ENCODE results near the gene MLH3. TPM values are rescaled to one million over a fixed set of nuclear protein-coding genes. Genes with fewer than 3 reads are reported as not detected.
A peak's percentile ranks its signal among the peaks of the same experiment; 100 is the strongest.

MLH3 gene
- total and polyA plus RNA-seq, 2 of the 13 experiments (the other 11 are each of a cell fraction or from before 2014, with no cell fraction given) = 14.4 to 24.8 TPM

DNA sequence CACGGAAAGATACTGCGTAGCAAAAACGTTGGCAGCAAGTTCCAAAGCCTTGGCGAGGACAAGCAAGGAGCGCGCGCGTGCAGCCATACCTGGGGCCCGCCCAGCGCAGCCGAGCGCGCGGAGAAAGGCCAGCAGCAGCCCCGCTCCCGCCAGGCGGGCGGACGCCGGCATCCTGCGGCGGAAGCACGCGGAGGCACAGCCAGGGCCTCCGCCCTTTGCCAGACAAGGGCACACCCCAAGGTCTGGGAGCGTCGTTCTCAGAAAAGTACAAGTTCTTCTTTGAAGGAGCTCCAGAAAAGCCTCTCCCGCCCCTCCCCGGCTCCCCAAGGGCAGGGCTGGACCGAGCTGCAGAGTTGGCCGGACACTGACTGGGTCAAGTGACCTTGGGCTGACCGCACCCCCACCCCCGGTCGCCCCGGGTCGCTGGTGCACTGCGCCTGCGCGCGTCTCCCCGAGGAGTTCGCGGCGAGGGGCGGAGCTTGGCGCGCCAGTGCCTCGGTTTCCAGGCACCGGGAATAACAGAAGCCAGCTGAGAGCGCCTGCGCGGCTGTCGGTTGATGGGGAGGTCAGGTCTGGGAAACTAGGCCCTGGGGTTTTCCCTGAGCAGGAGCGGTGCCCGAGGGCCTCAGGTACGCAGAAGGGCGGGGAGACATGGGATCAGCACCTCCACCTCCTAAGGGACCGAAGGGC, 18.0 kb upstream of the MLH3 start, which contains the start of gene ZC2HC1C (continued):
- TF ChIP-seq, protein P1, sequence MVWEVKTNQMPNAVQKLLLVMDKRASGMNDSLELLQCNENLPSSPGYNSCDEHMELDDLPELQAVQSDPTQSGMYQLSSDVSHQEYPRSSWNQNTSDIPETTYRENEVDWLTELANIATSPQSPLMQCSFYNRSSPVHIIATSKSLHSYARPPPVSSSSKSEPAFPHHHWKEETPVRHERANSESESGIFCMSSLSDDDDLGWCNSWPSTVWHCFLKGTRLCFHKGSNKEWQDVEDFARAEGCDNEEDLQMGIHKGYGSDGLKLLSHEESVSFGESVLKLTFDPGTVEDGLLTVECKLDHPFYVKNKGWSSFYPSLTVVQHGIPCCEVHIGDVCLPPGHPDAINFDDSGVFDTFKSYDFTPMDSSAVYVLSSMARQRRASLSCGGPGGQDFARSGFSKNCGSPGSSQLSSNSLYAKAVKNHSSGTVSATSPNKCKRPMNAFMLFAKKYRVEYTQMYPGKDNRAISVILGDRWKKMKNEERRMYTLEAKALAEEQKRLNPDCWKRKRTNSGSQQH (CRISPR knock-in tag; IDR thresholded peaks at IDR 0.05; ENCODE audit: low read depth) = no peak; the same call in none of the 2 replicates
- TF ChIP-seq, protein P2, sequence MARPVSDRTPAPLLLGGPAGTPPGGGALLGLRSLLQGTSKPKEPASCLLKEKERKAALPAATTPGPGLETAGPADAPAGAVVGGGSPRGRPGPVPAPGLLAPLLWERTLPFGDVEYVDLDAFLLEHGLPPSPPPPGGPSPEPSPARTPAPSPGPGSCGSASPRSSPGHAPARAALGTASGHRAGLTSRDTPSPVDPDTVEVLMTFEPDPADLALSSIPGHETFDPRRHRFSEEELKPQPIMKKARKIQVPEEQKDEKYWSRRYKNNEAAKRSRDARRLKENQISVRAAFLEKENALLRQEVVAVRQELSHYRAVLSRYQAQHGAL (CRISPR knock-in tag; IDR thresholded peaks at IDR 0.05; ENCODE audit: not compliant biosample characterization) = no peak
- TF ChIP-seq PHF5A (CRISPR knock-in tag; IDR thresholded peaks at IDR 0.05; ENCODE audit: low read depth, unreplicated experiment) (no peak), ZNF383 (CRISPR knock-in tag; IDR thresholded peaks at IDR 0.05; ENCODE audit: borderline replicate concordance) (no peak), ZNF264 (CRISPR knock-in tag; IDR thresholded peaks at IDR 0.05) (0 out of 2 replicates have a peak, but pooled peaks have one; percentile 12), ZNF329 (CRISPR knock-in tag; IDR thresholded peaks at IDR 0.05; ENCODE audit: low read depth) (0 out of 2 replicates have a peak, but pooled peaks have one; percentile 56), ZBTB7B (CRISPR knock-in tag; IDR thresholded peaks at IDR 0.05) (no peak), BRD4 (CRISPR knock-in tag; IDR thresholded peaks at IDR 0.05) (peak; percentile 63), MBD4 (IDR thresholded peaks at IDR 0.05; ENCODE audit: borderline replicate concordance, low read length) (no peak), SSRP1 (CRISPR knock-in tag; IDR thresholded peaks at IDR 0.05) (no peak), RFXAP (CRISPR knock-in tag; IDR thresholded peaks at IDR 0.05; ENCODE audit: borderline replicate concordance) (peak; percentile 80), MXI1 (IDR thresholded peaks at IDR 0.05; ENCODE audit: borderline replicate concordance, low read depth, low read length) (peak; percentile 63; the same call in 1 of the 3 replicates), ZNF775 (CRISPR knock-in tag; IDR thresholded peaks at IDR 0.05; ENCODE audit: borderline replicate concordance) (no peak), ZNF670 (CRISPR knock-in tag; IDR thresholded peaks at IDR 0.05; ENCODE audit: borderline replicate concordance) (0 out of 2 replicates have a peak, but pooled peaks have one; percentile 7), ZNF546 (CRISPR knock-in tag; conservative IDR thresholded peaks at IDR 0.05) (no peak)
- TF ChIP-seq, protein P3, sequence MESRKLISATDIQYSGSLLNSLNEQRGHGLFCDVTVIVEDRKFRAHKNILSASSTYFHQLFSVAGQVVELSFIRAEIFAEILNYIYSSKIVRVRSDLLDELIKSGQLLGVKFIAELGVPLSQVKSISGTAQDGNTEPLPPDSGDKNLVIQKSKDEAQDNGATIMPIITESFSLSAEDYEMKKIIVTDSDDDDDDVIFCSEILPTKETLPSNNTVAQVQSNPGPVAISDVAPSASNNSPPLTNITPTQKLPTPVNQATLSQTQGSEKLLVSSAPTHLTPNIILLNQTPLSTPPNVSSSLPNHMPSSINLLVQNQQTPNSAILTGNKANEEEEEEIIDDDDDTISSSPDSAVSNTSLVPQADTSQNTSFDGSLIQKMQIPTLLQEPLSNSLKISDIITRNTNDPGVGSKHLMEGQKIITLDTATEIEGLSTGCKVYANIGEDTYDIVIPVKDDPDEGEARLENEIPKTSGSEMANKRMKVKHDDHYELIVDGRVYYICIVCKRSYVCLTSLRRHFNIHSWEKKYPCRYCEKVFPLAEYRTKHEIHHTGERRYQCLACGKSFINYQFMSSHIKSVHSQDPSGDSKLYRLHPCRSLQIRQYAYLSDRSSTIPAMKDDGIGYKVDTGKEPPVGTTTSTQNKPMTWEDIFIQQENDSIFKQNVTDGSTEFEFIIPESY (CRISPR knock-in tag; IDR thresholded peaks at IDR 0.05) = no peak
- TF ChIP-seq, protein P4, sequence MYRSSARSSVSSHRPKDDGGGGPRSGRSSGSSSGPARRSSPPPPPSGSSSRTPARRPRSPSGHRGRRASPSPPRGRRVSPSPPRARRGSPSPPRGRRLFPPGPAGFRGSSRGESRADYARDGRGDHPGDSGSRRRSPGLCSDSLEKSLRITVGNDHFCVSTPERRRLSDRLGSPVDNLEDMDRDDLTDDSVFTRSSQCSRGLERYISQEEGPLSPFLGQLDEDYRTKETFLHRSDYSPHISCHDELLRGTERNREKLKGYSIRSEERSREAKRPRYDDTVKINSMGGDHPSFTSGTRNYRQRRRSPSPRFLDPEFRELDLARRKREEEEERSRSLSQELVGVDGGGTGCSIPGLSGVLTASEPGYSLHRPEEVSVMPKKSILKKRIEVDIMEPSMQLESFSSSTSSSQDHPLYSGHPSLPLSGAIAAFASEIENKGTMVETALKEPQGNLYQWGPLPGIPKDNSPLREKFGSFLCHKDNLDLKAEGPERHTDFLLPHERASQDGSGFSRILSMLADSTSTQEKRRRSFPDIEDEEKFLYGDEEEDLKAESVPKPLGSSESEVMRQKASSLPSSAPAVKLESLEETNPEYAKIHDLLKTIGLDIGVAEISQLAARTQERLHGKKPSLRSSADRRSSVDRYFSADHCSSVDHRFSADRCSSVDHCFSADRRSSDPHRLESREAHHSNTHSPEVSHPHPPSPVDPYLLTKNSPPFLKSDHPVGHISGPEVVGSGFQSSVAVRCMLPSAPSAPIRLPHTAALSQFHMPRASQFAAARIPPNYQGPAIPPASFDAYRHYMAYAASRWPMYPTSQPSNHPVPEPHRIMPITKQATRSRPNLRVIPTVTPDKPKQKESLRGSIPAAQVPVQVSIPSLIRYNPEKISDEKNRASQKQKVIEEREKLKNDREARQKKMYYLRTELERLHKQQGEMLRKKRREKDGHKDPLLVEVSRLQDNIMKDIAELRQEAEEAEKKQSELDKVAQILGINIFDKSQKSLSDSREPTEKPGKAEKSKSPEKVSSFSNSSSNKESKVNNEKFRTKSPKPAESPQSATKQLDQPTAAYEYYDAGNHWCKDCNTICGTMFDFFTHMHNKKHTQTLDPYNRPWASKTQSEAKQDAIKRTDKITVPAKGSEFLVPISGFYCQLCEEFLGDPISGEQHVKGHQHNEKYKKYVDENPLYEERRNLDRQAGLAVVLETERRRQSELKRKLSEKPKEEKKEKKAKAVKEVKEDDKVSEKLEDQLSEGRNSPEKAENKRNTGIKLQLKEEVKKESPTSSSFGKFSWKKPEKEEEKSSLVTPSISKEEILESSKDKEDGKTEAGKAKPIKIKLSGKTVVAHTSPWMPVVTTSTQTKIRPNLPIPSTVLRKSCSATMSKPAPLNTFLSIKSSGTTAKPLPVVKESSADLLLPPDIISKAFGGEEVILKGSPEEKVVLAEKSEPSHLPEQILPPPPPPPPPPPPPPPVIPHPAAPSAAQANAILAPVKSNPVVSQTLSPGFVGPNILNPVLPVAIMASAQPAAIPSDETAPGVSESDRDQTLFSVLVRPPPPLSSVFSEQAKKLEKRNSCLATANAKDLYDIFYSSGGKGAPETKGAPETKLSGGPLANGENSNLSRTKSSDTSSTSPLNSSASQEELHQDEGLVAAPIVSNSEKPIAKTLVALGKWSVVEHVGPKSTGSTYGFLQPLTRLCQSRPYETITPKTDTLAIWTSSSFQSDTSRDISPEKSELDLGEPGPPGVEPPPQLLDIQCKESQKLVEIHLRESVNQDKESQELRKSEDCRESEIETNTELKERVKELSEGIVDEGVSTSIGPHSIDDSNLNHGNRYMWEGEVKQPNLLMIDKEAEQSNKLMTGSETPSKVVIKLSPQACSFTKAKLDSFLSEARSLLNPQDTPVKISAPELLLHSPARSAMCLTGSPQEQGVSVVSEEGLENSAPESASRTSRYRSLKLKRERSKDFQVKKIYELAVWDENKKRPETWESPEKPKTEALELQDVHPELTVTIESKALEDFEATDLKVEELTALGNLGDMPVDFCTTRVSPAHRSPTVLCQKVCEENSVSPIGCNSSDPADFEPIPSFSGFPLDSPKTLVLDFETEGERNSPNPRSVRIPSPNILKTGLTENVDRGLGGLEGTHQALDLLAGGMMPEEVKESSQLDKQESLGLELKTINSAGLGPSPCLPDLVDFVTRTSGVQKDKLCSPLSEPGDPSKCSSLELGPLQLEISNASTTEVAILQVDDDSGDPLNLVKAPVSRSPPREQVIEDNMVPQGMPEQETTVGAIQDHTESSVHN (CRISPR knock-in tag; IDR thresholded peaks at IDR 0.05) = no peak

Measured in HepG2 (cell line).